Measurements from ENCODE around the gene PLXNA4. TPM values are rescaled to one million over a fixed set of nuclear protein-coding genes. Genes with fewer than 3 reads are reported as not detected.

PLXNA4 gene
- total and polyA plus RNA-seq, 2 donors (not counting 1 experiment from before 2014, with no cell fraction given): not detected

GRCh38 chr7:132359743-132360142 lies 216.5 kb downstream of the PLXNA4 start:
- Histone ChIP-seq H3K27ac (ENCODE audit: low read length in 2 of 2) (no peak overlapping the region), H3K9ac (ENCODE audit: low read length) (no peak overlapping the region), H4K20me1 (ENCODE audit: control insufficient read depth, insufficient read depth, low read length, poor library complexity, severe bottlenecking) (no peaks in the 10 kb centered on the region), H3K9me3 (ENCODE audit: control extremely low read depth in 1 of 3, control insufficient read depth in 2 of 3, insufficient read depth in 1 of 3, low read length in 2 of 3) (peaks cover 0 to 8% (median 0%) of the 10 kb centered on the region in 3 donors), H3K4me1 (ENCODE audit: control insufficient read depth in 2 of 2, insufficient read depth in 2 of 2, low read length in 2 of 2) (no peaks in the 10 kb centered on the region), H3K4me3 (ENCODE audit: control extremely low read depth in 1 of 5, extremely low read depth in 1 of 5, insufficient read depth in 1 of 5, low read depth in 2 of 5, low read length in 4 of 5) (no peak overlapping the region), H3K36me3 (replicated peaks in 1 of 2; ENCODE audit: control extremely low read depth in 1 of 2, control insufficient read depth in 1 of 2, extremely low read depth in 1 of 2, insufficient read depth in 2 of 2, low read length in 1 of 2) (no peaks in the 10 kb centered on the region), H3K27me3 (replicated peaks in 1 of 4; ENCODE audit: control extremely low read depth in 1 of 4, control insufficient read depth in 3 of 4, insufficient read depth in 4 of 4, low read length in 3 of 4) (no peaks in the 10 kb centered on the region), H3K79me2 (ENCODE audit: control insufficient read depth, insufficient read depth, low read length) (no peaks in the 10 kb centered on the region), H2AFZ (ENCODE audit: insufficient read depth, low read depth, low read length, poor library complexity, severe bottlenecking) (no peak overlapping the region), H3K4me2 (replicated peaks; ENCODE audit: low read depth, low read length, poor library complexity, severe bottlenecking) (no peak overlapping the region)
- ATAC-seq (ENCODE audit: low read depth): no peak
- DNase-seq: no peak
- TF ChIP-seq CTCF (IDR thresholded peaks at IDR 0.05) (no peak), EZH2 (IDR thresholded peaks at IDR 0.05; ENCODE audit: borderline replicate concordance, insufficient read depth, low read depth, low read length, poor library complexity, severe bottlenecking) (no peak)
- no peak overlapping the region for H3K4me3 Mint-ChIP-seq
- intact Hi-C loops (cut with micrococcal nuclease): no loop called here
- POLR2A ChIA-PET: no interaction called here
- no CpG with 5 or more reads among the region's 3 CpGs for WGBS (ENCODE audit: insufficient coverage)
- H3K4me1 Mint-ChIP-seq: no peaks in the 10 kb centered on the region
- CTCF ChIA-PET: no interaction called here
- peaks cover 12% of the 10 kb centered on the region for H3K27me3 Mint-ChIP-seq
- no peaks in the 10 kb centered on the region for H3K9me3 Mint-ChIP-seq (ENCODE audit: insufficient read depth)
- no peak overlapping the region for H3K27ac Mint-ChIP-seq

DNA sequence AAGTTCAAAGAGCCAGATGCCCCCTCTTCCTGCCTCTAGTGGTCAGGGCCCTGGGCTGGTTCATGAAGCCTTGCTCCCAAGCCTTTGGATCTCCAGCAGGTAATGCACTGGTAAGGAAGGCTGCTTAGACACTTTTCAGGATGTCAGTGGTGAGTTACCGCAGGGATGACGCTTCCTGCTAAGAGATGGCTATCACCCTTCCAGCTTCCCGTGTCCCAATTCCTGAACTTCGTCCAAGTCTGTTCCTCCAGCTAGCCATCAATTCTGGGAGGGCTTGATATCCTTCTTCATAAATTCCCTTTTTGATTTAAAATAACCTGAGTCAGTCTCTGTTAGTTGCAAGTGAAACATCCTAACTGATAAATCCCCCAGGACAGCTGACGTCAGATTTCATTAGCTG lies 221.2 kb downstream of the PLXNA4 start:
- Mint-ChIP-seq H3K4me1 (no peaks in the 10 kb centered on the region), H3K9me3 (ENCODE audit: insufficient read depth) (no peaks in the 10 kb centered on the region), H3K27ac (no peak overlapping the region), H3K4me3 (no peak overlapping the region), H3K27me3 (peaks cover 18% of the 10 kb centered on the region)
- Histone ChIP-seq H3K79me2 (ENCODE audit: control insufficient read depth, insufficient read depth, low read length) (no peaks in the 10 kb centered on the region), H3K27ac (ENCODE audit: low read length in 2 of 2) (no peak overlapping the region), H4K20me1 (ENCODE audit: control insufficient read depth, insufficient read depth, low read length, poor library complexity, severe bottlenecking) (no peaks in the 10 kb centered on the region), H2AFZ (ENCODE audit: insufficient read depth, low read depth, low read length, poor library complexity, severe bottlenecking) (no peak overlapping the region), H3K4me2 (replicated peaks; ENCODE audit: low read depth, low read length, poor library complexity, severe bottlenecking) (no peak overlapping the region), H3K4me3 (ENCODE audit: control extremely low read depth in 1 of 5, extremely low read depth in 1 of 5, insufficient read depth in 1 of 5, low read depth in 2 of 5, low read length in 4 of 5) (no peak overlapping the region), H3K9ac (ENCODE audit: low read length) (no peak overlapping the region), H3K4me1 (ENCODE audit: control insufficient read depth in 2 of 2, insufficient read depth in 2 of 2, low read length in 2 of 2) (no peaks in the 10 kb centered on the region), H3K27me3 (replicated peaks in 1 of 4; ENCODE audit: control extremely low read depth in 1 of 4, control insufficient read depth in 3 of 4, insufficient read depth in 4 of 4, low read length in 3 of 4) (no peaks in the 10 kb centered on the region), H3K9me3 (ENCODE audit: control extremely low read depth in 1 of 3, control insufficient read depth in 2 of 3, insufficient read depth in 1 of 3, low read length in 2 of 3) (peaks cover 0 to 5% (median 0%) of the 10 kb centered on the region in 3 donors), H3K36me3 (replicated peaks in 1 of 2; ENCODE audit: control extremely low read depth in 1 of 2, control insufficient read depth in 1 of 2, extremely low read depth in 1 of 2, insufficient read depth in 2 of 2, low read length in 1 of 2) (no peaks in the 10 kb centered on the region)
- intact Hi-C loops (cut with micrococcal nuclease): no loop called here
- ChIA-PET CTCF (no interaction called here), POLR2A (no interaction called here)
- ATAC-seq (ENCODE audit: low read depth) (no peak), DNase-seq (no peak)
- WGBS (ENCODE audit: insufficient coverage): 53% methylated on average over 5 of the region's 5 CpGs
- TF ChIP-seq CTCF (IDR thresholded peaks at IDR 0.05) (no peak), EZH2 (IDR thresholded peaks at IDR 0.05; ENCODE audit: borderline replicate concordance, insufficient read depth, low read depth, low read length, poor library complexity, severe bottlenecking) (no peak)

Measured in B cell (primary cell).